Stimulated activated CD4-positive, alpha-beta T cell treated with anti-CD3 and anti-CD28 coated beads, TNF-alpha, amount 100 ng/mL, for 1 hour (primary cell): Measurements from ENCODE around the gene GRK2.
"Not testable (repeated sequence)": the region's sequence is repeated elsewhere in the genome, so short reads cannot be mapped to it uniquely, and the experiment has no call there.

Experiments used
- DNase-seq, 3 donors: peaks; one replicate each; pipeline ENCODE4 v3.0.0-alpha.2; 2020; ENCODE audit warnings: low read depth in 3 of 3, low spot score in 1 of 3

The GRK2 gene

GRCh38 chr11:67311051-67311555, 44.8 kb downstream of the GRK2 start:
- no peak for DNase-seq

GRCh38 chr11:67311556-67312082, 45.3 kb downstream of the GRK2 start:
- DNase-seq: no peak

- DNase-seq: no peak
These were observed 46.1 kb downstream of the GRK2 start for GRCh38 chr11:67312187-67313021.

- DNase-seq: no peak
These were observed 47.0 kb downstream of the GRK2 start for GRCh38 chr11:67313125-67313890.

- no peak for DNase-seq
These were observed 47.9 kb downstream of the GRK2 start for GRCh38 chr11:67314218-67314617.

GRCh38 chr11:67315325-67315909, 49.1 kb downstream of the GRK2 start:
- DNase-seq: no peak

- no peak for DNase-seq
These were observed 50.6 kb downstream of the GRK2 start for GRCh38 chr11:67316882-67317204.

GRCh38 chr11:67317205-67317887, 51.1 kb downstream of the GRK2 start:
- DNase-seq: peak; percentile 97 to 98 (median 98)

- DNase-seq: no peak
These were observed 51.7 kb downstream of the GRK2 start for GRCh38 chr11:67317888-67318555.

GRCh38 chr11:67318876-67319275, 52.6 kb downstream of the GRK2 start:
- DNase-seq: not testable (repeated sequence)

- no peak for DNase-seq
These were observed 53.7 kb downstream of the GRK2 start for GRCh38 chr11:67320011-67320410.

GRCh38 chr11:67320691-67321090, 54.4 kb downstream of the GRK2 start:
- no peak for DNase-seq

- no peak for DNase-seq
These were observed 55.1 kb downstream of the GRK2 start for GRCh38 chr11:67321313-67321871.

- no peak for DNase-seq
These were observed 55.8 kb downstream of the GRK2 start for GRCh38 chr11:67322049-67322448.

- DNase-seq: no peak
These were observed 57.3 kb downstream of the GRK2 start for GRCh38 chr11:67323526-67323925.

- no peak for DNase-seq
These were observed 65.9 kb downstream of the GRK2 start for GRCh38 chr11:67332081-67332691.
